Anterior cingulate cortex (tissue), 58 donors: ENCODE results near the gene AMBRA1.
"Not testable (repeated sequence)": the region's sequence is repeated elsewhere in the genome, so short reads cannot be mapped to it uniquely, and the experiment has no call there.

ENCODE experiments used
- DNase-seq, 58 donors: peaks; one replicate each; lab custom pipeline; 2025; lab: John Stamatoyannopoulos, UW

AMBRA1 gene

DNA sequence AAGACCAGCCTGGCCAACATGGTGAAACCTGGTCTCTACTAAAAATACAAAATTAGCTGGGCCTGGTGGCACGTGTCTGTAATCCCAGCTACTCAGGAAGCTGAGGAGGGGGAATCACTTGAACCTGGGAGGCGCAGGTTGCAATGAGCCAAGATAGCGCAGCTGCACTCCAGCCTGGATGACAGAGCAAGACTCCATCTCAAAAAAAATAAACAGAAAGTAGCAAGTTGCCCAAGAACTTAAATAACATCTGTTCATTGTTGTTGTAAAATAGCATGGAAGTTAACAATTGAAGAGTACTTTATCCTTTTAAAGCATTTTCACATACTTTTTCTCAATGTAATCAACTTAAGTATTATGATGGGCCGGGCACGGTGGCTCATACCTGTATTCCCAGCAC is 5.7 kb downstream of the AMBRA1 start:
- no peak for DNase-seq

DNA sequence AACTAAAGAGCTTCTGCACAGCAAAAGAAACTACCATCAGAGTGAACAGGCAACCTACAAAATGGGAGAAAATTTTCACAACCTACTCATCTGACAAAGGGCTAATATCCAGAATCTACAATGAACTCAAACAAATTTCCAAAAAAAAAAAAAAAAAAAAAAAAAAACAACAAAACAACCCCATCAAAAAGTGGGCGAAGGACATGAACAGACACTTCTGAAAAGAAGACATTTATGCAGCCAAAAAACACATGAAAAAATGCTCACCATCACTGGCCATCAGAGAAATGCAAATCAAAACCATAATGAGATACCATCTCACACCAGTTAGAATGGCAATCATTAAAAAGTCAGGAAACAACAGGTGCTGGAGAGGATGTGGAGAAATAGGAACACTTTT is 10.3 kb downstream of the AMBRA1 start:
- not testable (repeated sequence) for DNase-seq

DNA sequence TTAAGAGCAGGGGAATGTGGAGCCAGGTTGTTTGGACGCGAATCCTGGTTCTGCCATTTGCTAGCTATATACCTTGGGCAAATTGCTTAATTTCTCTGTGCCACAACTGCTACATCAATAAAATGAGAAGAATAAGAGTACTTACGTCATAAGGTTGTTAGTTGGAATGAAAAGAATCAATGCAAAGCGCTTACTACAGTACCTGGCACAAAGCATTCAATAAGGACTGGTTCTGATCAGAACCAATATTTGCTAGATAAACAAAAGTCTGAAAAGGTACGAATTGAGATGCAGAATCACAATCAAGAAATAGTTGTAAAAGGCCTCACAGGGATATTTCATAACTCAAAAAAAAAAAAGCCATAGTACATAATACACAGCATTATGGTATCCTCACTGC is 11.2 kb downstream of the AMBRA1 start:
- DNase-seq = no peak

DNA sequence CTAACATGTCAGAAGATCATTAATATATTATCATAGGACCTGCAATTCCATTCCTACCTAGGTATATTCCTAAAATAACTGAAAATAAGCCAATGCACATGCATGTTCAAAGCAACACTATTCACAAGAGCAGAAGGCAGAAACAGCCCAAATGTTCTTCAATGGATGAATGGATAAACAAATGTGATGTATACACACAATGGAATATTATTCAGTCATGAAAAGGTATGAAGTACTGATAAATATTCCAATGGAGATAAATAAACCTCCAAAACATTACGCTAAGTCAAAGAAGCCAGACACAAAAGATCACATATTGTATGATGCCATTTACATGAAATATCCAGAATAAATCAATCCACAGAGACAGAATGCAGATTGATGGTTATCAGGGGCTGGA is 16.8 kb downstream of the AMBRA1 start:
- no peak for DNase-seq

DNA sequence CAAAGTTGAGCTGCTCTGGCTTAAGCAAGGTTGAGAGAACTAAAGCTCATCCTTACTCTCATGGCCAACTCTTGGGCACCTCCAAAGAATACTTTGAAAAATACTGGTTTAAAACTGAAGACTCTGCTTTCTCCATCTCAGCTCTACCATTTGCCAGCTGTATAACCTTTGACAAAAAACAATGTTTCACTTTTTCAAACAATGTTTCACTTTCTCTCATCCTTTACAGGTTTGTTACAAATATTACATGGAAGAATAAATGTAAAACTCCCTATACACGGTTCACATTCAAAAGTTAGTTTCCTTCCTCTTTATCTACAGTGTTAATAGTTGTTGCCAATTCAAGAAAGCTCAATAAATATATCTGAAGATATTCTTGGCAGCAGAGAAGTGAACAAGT is 19.2 kb downstream of the AMBRA1 start:
- DNase-seq = no peak

DNA sequence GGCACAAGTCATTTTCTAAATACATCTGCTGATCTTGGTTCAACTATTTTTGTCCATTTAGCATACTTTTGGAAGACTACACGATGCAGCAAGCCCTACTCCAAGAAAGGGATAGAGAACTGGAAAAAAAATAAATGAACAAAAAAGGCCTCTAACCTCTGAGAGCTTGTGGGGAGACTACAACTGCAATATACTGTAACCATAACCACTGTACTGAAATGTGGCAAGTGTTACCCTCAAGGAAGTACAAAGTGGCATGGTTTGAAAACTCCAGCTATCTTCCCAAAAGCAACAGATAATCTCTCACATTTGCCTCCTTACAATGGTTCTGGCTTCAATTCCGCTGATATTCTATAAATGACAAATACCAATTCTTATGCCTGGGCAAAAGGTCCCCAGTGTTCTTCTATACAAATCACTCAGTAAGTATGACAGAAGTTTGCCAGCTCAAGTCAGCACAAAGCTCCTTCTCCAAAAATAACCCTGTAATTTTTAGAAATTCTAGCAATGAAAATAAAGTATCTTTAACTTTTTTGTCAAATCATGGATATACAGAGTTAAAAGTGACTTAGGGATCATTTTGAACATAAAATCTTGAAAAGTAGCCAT is 22.9 kb downstream of the AMBRA1 start:
- no peak for DNase-seq

DNA sequence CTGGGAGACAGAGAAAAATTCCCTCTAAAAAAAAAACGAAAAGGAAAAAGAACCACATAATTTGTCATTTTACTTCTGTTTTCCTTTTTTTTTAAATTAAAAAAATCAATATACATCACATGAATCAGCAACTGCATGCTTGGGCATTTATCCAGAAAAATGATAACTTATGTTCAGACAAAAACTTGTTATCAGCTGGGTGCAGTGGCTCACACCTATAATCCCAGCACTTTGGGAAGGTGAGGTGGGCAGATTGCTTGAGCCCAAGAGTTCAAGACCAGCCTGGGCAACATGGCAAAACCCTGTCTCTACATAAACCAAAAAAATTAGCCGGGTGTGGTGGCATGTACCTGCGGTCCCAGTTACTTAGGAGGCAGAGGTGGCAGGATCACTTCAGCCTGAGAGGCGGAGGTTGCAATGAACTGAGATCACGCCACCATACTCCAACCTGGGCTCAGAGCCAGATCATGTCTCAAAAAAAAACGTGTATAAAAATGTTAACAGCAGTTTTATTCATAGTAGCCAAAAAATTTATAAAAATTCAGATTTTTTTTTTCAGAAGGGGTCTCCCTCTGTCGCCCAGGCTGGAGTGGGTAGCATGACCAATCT is 28.5 kb downstream of the AMBRA1 start:
- no peak for DNase-seq

DNA sequence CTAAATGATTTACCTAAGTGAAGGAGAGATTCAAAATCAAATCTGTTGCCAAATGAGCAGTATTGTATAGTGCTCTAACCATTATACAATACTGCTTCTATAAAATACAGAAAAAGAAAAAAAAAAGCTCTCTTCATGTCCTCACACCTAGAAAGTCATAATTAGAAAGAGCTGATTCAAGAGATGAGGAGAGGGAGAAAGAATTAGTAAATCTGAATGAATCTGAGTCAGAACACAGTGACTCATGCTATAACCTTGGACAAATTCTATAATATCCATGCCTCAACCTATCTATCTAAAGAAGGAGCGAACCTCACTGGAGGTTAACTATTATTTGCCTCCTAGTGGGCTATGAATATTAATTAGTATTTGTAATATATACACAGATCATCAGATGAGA is 29.4 kb downstream of the AMBRA1 start:
- DNase-seq = no peak

DNA sequence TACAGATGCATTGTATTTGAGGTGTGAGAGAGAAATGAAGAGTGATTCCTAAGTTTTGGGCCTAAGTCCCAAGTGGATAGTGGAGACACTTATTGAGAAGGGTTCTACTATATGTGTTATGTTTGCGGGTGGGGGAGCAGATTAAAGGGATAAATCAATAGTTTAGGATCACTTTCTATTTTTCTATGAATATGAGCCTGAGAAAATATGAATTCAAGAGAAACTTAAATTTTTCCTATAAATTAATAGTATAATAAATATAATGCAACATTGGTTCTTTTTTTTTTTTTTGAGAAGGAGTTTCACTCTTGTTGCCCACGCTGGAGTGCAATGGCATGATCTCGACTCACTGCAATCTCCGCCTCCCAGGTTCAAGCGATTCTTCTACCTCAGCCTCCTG is 31.3 kb downstream of the AMBRA1 start:
- DNase-seq = no peak

DNA sequence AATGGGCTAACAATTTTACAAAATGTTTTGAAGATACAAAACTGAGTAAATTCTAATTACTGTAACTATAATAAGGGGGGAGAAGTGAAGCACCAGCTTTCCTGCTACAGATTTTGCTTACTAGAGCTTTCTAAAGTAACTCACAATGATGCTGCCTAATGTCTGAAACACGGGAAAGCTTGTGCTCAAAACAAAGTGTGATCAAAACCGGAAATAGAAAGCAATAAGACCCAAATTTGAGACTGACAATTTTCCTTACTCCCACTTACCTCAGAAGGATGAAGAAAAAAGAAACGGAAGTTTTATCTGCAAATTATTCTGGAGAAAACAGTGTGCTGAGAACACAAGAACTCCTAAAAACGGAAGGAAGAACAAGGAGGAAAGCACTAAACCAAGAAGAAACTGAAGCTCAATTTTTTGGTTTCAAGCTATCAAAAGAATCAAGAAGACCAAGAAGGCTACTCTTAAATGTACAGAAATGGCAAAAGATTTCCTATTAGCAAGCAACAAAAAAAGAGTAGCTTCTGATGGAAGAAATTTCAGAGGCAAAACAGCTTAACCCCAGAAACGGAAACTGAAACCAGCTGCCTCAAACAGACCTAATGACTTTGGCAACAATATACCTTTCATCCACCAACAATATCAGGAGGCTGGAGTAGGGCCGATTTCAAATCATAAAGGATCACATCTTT is 33.4 kb downstream of the AMBRA1 start:
- DNase-seq = no peak

DNA sequence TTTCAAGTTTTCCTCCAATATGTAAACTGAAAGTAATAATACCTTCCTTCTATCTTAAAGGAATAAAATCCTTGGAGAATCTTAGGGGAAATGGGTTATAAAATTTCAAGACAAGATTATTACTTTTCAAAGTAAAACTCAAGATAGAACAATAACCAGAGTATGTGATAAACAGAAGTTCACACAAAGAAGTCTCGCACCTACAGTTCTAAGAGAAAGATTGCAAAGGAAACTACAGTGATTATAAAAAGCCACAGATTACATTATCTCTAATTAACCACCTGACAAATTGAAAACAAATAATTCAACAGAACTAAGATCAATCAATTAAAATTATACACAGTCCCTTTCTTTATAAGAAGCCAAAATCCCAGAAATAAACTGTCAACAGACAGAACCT is 34.0 kb downstream of the AMBRA1 start:
- DNase-seq = no peak

DNA sequence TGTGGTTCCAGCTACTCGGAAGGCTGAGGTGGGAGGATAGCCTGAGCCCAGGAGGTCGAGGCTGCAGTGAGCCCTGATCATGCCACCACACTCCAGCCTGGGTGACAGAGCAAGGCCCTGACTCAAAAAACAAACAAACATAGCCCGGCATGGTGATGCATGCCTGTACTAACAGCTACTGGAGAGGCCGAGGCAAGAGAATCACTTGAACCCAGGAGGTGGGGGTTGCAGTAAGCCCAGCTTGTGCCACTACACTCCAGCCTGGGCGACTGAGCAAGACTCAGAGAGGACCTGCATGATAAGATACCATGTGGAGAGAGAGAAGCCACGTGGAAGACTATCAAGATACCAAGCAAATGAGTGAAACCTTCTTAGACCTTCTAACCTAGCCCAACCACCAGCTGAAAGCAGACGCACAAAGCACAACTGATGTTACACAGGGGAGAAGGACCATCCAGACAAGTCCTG is 36.1 kb downstream of the AMBRA1 start:
- DNase-seq = no peak

DNA sequence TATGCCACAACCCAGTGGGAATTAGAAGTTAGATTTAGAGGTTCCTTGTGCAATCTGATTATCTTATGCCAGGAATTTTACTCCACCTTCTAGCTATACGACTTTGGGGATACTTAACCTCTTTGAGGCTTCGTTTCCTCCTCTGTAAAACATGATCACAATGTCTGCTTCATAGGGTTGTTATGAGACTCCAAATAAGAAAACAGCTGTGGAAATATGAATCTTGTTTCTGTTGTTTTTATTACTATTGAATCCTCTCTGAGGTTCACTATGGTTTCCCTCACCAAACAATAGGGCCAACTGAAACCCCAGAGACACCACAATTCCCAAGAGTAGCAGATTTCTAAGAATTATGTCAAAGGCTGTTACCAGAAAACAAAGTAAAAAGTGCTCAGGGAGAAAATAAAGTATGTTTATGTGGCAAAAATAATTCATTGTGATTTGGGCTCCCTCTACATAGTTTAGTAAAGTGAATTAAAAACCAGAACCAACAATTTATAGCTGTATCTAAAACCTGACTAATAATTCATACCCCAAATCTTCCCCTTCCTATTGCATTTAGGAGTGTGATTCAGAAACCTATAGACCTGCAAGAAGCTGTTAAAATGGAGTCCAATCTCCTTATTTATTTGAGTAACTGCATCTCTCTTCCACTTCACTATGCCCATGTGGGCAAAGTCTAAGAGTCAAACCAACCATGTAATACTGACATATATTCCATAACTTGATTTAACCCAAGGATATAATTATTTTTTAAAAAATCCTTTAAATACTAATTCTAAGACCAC is 38.4 kb downstream of the AMBRA1 start:
- DNase-seq = no peak

DNA sequence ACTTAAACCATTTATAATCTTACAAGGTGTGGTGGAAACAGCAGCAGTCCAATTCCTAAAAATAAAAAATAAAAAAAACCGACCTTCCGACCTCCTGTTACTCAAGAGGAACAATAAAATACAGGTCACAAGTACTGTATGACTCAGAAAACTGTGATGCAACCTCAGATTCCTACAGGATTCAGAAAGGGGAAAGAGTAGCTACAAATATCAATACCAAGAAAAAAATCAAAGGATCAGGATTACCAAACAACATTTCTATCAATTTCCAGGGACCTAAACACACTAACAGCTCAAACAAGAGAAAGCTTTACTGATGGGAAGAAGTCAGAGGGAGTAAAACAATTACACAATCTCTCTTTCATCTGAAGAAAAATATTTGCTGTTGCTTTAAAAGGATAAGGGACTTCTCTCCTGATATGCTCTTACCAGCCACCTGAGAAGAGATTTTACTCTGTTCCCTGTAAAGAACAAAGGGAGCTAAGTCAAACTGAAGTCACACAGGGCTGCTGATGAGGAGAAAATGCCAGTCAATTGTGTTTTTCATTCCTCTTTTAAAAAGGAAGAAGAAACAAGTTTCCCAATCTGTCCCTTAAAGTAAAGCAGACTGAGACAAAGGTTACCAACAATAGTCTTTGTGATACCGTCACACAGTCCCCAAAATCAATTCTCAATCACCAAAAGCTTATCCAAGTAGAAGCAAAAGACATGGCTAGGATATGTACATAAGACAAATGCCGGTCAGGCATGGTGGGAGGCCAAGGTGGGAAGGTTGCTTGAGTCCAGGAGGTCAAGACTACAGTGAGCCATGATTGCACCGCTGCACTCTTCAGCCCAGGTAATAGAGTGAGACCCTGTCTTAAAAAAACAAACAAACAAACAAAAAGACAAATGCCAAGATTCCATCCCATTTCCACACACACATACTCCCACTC is 39.3 kb downstream of the AMBRA1 start:
- DNase-seq = no peak

DNA sequence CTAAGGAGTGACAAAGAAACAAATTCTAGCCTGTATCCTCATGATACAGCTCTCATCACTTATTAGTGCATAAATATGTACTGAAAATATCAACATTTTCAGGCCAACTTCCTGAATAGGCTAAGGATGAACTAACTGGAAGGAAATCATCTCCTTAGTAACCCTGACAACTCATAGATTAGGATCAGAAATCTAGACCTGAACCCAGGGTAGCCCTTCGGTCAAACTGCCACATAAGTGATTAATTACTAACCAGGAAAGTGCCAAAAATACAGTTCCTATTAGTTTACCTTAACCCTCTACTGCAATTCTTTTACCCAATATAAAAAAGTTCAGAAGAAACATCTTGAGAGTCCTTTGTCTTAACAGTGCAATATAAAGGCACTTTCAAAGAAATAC is 40.0 kb downstream of the AMBRA1 start:
- DNase-seq = no peak

DNA sequence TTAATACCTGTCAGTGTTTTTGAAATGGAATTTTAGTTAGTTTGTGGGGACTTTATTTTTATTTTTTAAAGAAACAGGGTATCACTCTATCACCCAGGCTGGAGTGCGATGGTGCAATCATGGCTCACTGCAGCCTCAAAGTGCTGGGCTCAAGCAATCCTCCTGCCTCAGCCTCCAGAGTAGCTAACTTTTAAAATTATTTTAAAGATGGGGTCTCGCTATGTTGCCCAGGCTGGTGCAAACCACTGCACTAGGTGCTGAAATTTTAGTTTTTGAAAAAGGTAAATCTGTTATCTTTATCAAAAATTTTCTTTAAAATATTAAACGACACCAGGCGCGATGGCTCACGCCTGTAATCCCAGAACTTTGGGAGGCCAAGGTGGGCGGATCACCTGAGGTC is 42.6 kb downstream of the AMBRA1 start:
- DNase-seq = no peak

DNA sequence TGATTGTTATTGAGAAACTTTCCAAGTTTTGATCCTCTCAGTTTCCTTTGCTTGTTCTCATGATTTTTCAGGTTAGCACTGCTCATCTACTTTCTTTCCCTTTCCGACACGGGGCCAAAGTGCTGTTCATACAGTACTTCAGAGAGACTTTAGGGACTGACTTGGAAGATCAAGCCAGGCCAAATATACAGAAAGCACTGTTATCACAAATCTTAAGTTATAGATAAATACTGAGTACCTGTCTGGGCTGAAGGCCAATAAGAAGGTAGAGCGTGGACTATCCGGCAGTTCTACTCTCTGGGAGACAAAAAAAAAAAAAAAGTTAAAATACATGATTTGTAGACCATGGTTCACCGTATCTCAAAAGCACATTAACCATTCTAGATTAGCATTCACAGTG is 46.2 kb downstream of the AMBRA1 start:
- no peak for DNase-seq

DNA sequence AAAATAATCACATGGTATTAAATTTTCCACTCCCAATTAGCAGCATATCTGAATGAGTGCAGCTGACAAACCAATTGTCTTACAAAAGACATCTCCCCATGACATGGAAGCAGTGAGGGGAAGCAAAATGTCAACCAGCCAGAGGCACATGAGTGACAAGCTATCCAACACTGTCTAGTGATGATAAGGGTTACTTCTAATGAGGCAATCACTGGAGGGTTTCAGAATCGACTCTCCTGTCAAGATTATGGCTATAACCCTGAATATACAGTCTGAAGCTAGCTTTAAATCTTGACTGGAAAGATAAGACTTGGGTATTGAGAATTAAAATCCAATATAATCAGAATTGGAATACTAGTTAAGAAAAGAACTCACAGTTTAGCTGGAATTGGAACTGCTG is 50.3 kb downstream of the AMBRA1 start:
- DNase-seq = no peak

DNA sequence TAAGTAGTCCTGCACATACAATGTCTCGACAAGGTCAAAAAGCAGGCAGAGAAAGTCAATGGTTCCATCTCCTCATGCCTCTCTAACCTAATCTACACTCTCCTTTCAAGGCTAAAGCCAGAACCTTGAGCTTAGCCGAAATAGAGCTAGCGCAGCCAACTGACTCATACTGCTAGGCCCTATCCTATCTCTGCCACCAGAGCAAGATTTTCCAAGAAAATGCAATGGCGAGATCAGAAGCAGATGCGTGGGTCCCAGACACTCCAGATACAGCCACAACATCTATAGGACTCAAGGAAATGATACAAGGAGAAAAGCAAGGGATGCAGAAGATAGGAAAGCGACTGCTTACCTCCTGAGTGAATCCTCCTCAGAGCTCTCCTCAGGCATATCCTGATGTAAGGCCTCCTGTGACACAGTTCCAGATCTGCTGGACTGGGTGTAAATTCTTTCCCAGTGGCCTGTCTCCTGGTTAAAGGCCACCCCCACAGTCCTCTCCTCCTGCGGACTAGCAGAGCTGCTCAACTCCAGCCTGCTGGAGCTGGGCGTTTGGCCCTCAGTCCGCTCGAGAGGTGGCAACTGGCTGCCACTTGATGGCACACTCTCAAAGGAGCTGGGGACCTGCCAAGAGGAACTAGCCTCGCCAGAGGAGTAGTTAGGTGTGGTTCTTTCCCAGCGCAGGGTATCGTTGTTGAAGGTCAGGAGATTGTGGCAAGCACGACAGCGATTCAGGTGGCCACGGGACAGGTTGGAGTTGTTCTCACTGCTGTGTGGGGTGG is 52.0 kb downstream of the AMBRA1 start:
- DNase-seq = peak in 39 of 58 donors; percentile 6 to 58 (median 22)
